HG02884 (cell line): Measurements from ENCODE around the gene SLC4A2.

Experiments used
- ATAC-seq: cut with Tn5 transposase; IDR thresholded peaks from one replicate; pipeline ENCODE4 v1.9.1; 2021; ENCODE audit warnings: mild to moderate bottlenecking, moderate library complexity; ENCODE audit not compliant: unreplicated experiment

Gene SLC4A2

DNA sequence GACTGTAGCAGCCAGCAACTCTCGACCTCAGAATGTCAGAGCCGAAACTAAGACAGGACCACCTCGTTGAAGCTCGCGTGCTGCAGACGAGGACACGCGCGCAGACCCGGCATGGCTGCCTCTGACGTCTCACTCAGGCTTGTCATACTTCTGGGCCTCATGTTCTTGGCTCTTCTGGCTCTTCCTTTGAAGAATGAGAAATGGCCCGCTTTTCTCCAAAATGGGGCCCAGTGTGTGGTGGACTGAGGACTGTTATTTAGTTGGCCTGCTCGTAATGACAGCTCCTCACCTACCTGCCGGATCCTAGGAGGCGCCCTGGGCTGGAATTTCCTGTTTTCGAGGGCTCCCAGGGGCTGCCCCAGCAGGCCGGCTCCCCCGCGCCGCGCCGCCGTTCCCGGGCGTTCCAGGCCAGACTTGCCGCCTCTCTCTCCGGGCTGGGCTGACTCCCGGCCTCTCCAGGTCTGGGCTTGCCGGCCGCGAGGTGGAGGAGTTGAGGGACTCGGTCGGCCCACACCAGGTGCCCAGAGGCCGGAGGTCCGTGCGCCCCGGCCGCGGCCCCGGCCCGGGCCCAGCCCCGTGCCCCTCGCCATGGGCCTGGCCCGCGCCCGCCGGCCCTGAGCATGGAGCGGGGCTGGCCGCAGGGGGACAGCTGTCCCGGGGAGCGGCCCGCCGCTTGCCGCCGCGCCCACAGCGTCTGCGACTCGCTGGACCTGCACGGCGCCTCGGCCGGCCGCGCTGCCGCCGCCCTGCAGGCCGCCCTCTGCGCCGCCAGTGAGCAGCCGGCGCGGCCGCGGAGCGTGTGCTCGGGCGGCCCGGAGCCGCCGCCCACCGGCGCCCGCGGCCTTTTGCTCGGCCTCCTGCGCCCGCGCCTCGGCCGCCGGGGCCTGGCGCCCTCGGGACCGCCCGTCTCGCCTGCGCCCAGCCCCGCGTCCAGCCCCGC is 55.0 kb downstream of the SLC4A2 start:
- ATAC-seq, result no peak

GRCh38 chr7:151115121-151115835 is 55.9 kb downstream of the SLC4A2 start:
- no peak for ATAC-seq

DNA sequence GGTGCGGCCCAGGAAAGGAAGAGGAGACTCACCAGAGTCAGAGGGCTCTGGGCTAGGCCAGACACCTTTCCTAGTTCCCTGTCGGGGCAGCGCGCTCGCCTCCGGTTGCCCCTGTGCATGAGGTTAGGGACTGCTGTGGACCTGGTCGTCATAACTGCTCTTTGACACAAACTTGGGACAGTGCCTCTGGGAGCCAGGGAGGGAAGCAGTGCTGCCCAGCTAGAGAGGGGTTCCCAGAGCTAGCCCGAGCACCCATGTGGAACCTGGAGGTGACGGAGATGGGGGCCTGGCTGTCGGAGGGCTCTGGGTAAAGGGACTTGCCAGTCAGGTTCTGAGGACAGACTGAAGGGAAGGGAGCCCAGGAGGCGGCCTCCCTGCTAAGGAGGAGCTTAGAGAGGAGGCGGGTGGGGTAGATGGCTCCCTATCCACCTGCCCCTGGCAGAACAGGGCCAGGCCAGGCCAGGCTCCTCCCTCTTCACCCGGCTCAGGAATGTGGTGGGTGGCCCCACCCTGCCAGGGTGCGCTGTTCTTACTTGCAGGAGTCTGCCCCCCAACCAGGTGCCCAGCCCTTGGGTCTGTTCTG is 56.5 kb downstream of the SLC4A2 start:
- no peak for ATAC-seq

- ATAC-seq, result no peak
Measured at GRCh38 chr7:151116603-151117440, 57.4 kb downstream of the SLC4A2 start.

- no peak for ATAC-seq
Measured at GRCh38 chr7:151117565-151117964, 58.2 kb downstream of the SLC4A2 start.

DNA sequence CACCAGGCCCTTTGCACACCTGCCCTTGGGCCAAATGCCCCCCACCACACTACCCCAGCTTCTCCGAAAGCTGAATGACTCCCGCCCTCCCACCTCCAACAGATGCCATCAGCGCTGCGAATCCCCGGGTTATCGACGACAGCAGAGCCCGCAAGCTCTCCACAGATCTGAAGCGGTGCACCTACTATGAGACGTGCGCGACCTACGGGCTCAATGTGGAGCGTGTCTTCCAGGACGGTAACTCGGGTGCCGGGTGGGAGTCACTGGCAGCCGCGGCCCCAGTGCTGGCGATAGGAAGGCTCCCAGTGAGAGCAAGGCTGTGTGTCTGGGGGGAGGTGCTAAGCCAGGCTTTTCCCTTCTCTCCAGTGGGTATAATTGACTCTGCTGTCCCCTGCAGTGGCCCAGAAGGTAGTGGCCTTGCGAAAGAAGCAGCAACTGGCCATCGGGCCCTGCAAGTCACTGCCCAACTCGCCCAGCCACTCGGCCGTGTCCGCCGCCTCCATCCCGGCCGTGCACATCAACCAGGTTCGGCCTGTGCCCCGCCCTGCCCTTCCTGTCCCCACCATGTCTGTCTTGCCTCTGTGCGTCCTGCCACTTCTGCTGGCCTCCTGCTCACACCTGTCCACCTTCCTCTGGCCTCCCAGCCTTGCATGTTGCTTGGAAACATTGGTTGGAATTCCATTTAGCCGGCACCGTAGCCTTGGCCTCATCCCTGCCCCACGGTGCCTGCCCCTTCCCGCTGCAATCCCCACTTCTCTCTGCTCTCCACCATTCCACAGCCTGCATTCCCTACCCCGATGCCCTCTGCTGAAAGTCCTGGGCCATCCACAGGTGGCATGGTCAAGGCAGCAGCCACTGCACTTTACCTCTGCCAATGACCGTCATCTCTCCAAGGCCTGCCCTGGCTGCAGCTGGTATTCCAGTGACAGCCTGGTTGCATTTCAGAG is 59.0 kb downstream of the SLC4A2 start:
- ATAC-seq, result no peak

DNA sequence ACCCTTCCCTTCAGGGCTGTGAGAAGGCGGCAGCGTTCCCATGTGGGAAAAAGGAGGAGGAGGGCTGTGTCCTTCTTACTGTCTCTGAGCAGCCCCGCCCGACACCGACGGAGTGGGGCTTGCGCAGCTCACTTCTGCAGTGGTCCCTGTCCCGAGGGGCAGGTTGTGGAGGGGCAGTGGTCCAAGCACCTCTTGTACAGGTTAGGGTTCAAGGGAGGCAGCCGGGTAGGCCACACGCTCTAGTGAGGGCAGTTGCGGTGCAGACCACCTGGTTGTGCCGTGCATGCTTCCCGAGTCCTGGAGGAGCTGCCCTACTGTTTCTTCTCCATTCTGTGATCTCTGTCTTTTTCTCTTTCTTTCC is 59.6 kb downstream of the SLC4A2 start:
- ATAC-seq, result no peak

DNA sequence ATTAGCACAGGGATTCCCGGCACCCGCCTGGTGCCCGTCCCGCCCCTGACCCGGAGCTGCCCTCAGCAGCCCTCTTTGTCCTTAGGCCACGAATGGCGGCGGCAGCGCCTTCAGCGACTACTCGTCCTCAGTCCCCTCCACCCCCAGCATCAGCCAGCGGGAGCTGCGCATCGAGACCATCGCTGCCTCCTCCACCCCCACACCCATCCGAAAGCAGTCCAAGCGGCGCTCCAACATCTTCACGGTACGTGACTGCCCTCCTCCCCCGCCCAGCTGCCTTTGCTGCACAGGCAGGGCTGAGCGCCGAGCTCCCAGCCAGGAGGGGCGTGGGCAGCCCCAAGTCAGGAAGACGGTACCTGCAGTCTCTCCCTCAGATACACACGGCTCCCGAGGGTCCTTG is 60.5 kb downstream of the SLC4A2 start:
- no peak for ATAC-seq

DNA sequence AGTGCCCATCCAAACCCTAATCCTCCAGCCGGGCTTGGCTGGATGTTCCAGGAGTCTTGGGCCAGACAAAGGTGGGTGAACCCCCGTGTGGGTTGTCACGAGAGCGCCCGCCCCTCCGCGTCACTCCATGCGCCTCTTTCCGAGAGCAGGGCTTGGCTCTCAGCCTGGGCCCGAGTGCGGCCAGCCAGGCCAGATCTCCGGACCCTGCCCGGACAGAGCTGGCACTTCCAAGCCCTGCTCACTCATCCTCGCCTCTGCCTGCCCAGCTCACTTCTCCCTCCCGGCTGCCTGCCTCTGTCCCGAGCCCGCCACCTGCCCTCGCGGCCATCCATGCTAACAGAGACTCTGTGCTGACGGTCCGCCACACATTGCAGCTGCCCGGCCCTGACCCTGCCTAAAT is 61.5 kb downstream of the SLC4A2 start:
- ATAC-seq, result no peak

GRCh38 chr7:151121380-151122170 is 62.2 kb downstream of the SLC4A2 start:
- no peak for ATAC-seq

GRCh38 chr7:151122276-151122675 is 62.9 kb downstream of the SLC4A2 start:
- no peak for ATAC-seq

- ATAC-seq, result no peak
Measured at GRCh38 chr7:151122796-151123157, 63.4 kb downstream of the SLC4A2 start.

DNA sequence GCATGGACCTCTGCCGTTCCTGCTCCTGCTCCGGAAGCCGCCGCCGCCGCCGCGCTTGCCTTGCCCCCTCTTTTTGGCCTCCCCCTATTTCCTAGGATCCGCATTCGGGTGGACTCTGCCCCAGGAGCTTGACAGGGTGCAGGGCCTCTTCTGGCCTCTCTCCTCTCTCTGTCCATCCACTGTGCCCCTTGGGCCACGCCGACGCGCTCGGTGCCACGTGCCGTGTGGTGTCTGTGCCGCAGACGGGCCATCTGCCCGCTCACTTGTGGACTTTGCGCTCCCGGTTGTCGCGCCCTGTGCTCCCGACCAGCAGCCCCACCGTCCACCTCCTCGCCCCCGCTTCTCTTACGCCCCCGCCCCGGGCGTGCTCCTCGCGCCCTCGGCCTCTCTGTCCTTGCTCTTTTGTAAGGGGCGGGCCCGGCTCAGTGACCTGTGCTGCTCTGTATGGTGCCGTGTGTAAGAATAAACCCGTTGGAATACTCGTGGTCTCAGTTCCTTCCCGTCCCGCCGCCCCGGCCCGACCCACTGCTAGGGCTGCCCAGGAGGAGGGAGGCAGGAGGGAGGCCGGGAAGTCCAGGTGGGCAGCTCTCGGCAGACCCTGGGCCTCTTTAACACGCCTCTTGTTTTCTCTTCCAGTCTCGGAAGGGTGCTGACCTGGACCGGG is 63.9 kb downstream of the SLC4A2 start:
- no peak for ATAC-seq

GRCh38 chr7:151123822-151124464 is 64.6 kb downstream of the SLC4A2 start:
- ATAC-seq, result peak; percentile 79

DNA sequence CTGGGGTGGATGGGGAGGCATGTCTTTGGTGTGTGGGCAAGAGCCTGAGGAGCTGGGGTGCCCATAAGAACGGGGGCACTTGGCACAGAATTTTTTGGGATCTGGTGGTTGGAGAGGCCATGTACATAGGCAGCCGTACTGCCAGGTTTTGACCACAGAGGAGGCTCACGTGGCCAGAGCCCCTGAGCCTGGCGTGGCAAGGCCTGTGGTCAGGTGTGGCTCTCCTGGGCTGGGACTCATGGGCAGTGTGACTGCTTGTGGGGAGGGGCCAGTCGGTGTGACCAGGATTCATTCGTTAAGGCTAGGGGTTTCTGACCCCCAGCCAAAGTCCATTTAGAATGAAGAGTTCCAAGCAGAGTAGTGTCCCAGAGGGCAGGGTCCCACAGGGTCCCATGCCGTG is 65.1 kb downstream of the SLC4A2 start:
- ATAC-seq, result no peak

DNA sequence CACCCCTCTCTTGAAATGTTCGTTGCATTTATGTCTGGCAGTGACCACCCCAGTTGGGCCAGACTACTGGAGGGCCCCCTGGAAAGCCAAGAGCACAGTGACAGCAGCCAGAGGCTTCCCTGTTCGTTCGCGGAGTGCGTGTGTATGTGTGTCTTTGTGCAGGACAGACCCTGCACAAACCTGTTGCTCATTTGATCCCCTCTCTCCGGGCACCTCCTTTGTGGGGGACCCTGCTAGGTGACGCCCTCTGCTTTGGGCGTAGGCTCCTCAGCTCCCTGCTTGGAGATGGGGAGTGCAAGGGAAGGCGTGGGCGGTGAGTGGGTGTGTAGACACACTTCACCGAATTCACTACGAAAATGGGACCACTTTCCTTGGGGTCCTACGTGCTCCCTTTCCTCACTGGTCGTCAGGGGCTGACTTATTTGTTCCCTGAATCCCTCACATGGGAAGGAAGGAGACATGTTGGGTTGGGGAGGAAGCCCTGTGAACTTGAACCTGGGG is 65.6 kb downstream of the SLC4A2 start:
- ATAC-seq, result no peak

- no peak for ATAC-seq
Measured at GRCh38 chr7:151125470-151125845, 66.1 kb downstream of the SLC4A2 start.
